ENCODE data around the gene DHRS4.

Gene DHRS4

DNA sequence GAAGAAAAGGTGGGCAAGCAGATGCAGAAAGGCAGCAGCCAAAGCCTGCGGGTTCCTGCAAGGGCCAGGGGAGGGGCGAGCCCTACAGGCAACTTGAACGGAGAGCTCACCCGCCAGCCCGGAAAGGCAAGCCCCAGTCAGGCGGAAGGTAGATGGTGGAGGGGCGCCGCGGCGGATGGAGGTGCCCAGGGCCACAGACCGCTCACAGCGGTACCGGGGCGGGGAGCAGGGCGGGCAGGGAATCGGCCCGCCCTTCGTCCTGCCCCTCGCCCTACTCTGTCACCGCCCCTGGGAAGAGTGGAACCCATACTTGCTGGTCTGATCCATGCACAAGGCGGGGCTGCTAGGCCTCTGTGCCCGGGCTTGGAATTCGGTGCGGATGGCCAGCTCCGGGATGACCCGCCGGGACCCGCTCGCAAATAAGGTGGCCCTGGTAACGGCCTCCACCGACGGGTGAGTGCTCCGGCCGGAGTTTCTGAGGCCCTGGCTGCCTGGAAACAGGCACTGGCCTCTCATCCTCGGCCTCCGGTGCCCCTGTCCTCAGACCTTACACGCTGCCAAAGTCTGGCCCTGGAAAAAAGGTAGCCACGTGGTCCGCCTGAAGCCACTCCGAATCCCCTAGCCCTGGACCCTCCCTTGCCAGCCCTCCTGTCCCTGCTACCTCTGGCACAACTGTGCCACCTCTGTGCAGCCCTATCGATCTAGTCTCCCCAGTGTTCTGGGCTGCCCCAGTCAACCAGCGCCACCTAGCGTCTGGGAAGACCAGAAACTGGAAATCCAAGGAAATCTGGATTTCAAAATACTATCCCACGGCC lies at the start of gene DHRS4:
TSS of gene DHRS4 (plus strand) at position 307 of the 815 bp plus-strand sequence. CDS start at position 326, 19 bp downstream.
- peak in 57 of 58 donors; percentile 43 to 92 (median 80) for DNase-seq

DNA sequence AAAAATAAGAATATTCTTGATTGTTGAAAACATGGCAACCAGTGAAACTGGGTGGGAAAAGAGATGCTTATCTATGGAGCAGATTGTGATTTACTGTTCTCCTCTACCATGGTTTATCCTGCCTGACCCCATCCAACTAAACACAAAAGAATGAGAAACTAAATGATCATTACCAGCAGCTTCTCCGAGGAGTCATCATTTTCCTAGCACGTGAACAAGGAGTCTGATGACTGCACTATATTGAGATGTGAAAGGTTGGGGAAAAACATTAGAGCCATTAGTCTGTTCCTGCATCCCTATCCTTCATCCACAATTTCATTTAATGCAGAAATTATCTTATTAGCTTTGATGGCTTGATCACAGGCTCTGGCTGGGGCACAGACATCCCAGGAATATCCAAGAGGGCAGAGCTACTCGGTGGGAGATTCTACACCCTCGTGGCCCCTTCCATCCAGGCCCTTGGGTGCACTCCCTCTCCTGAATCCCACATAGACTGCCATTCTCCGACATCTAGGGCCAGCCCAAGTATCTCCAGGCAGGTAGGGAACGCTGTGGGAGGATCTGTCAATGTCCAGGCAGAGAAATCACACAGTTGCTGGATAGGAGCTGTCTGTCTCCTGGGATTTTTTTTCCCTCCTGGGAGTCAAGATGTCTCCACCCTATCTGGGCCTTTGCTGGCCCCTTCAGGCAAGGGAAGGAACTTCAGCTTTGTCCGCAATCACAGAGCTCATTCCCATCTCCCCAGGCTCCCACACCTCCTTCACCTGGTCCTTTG lies 43.3 kb upstream of the DHRS4 start:
- peak in 2 of 58 donors; percentile 4 to 8 for DNase-seq

DNA sequence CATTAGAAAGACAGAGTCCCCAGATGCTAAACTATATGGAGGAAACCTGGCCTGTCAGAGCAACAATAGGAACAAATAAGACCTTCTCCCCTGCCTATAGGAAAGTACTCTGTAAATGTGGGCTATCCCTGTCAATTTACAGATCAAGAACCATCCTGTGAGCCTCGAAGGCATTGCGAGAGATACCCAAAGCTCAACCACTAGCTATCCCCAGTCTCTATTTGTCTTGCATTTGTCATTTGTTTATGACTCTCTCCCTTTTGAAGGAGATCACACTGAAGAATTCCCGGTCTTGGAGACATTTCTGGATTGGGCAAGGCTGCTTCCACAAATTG lies 42.7 kb upstream of the DHRS4 start:
- no peak for DNase-seq

DNA sequence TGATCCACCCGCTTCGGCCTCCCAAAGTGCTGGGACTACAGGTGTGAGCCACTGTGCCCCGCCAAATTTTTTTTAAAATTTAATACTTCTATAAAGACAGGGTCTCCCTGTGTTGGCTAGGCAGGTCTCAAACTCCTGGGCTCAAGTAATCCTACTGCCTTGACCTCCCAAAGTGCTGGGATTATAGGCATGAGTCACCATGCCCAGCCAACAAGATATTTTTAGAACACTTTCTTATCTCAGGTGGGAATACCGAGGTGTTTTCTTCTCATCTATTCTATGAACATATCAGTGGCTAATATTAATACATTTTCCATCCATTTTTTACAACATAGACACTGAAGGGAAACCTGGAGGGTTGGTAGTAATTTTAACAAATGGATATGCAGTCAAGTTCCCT lies 38.0 kb upstream of the DHRS4 start:
- no peak for DNase-seq

DNA sequence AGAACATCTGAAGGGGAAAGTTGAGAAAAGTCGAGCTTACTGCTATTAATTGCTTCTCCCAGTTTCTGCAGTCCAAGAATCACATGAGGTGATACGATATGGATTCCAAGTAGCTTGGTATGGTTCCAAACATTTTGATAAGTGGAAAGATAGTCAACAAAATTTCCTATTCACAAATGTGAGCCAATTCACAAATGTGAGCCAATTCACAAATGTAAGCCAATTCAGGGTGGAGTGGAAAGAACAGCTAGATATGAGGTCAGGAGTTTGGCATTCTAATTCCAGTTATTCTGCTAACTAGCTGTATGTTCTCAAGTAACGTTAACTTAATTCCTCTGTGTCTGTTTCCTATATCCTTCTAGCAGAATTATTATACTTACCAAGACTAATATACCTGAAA lies 37.6 kb upstream of the DHRS4 start:
- DNase-seq, result no peak

DNA sequence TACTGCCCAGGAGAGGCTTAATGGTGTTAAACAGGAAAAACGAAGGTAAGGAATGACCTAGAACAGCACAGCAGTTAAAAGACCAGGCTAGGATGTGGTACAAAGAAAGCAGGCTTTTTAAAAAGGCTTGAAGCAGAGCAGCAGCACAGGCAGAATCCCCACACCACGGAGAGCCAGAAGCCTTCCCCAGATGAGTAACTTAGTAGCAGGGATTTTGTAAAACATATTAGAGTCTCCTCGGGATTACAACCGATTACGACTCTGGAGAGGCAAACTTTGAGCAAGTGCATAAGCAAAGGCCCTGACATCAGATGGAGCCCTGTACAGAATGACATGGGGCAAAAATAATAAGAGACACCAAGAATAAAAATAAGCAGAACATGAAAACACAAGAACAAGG lies 37.1 kb upstream of the DHRS4 start:
- no peak for DNase-seq

DNA sequence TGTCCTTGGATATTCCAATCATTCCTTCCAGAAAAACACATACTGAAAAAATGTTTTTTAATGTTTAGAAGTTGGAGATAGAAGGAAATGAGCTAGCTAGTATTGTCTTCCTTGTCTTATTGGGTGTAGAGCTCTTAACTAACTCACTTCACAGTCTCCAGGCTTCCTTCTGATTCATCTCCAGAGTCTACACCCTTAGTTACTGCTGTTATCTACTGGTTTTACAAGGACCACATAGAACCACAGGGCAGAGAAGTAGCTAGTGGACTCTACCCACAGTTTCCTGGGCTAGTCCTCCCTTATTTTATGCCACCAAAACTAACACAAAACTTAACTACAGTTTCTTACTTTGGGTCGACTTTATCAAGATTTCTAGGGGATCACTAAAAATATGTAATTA lies 31.0 kb upstream of the DHRS4 start:
- DNase-seq, result no peak

DNA sequence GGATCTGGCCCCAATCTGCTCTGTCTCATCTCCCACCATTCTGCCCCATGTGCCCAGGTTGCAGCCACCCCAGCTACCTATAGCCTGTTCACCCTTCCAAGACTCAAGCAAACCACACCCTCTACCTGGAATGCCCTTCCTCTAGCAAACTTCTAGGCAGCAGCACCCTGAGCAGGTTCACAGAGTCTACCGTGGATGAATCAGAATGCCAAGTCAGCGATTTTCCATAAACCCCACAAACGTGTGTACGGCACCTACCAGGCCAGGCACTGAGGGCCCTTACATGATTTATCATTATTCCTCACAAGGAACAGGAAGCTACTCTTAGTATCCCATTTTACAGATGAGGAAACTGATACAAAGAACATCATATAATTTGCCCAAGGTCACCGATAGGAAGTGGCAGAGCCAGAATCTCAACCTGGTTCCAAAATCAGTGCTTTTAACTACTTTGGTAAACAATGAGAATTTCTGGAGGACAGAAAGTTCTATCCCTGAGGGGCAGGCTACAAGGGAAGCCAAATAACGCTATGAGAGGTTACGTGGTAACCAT lies 28.0 kb upstream of the DHRS4 start:
- no peak for DNase-seq

DNA sequence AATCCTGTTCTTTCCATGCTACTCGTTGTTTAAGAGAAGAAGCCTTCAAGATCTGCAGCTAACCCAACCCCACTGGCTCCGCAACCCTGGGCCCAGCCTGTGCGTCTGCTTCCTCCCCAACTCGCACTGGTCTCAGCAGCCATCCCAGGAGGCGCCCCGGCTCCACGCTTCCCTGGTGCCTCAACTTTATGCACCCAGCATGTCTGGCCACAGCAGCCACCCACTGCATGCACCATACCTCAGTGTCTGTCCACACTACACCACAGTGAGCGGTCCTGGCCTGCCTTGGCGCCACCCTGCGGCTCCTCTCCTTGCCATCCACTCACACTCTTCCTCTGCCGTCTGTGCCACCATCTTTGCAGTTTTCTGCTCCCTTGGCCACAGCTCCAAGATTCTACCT lies 27.0 kb upstream of the DHRS4 start:
- no peak for DNase-seq

DNA sequence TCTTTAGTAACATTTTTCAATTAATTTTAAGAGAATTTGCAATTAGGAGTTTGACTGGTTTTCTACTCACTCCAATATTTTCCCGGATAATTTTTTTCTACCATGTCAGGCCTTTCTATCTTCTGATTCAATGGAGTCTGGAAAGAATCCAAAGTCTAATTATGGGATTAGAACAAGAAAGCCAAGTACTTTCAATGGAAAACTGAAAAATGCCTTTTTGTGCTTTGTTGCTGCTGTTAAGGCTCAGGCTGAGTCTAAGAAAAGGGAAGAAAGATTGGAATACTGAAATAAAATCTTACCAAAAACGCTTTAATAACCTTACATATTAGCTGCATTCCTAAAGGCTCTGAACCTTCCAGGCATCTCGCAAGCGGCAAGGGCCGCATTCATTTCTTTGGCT lies 24.4 kb upstream of the DHRS4 start:
- DNase-seq, result peak in 1 of 58 donors; percentile 10

DNA sequence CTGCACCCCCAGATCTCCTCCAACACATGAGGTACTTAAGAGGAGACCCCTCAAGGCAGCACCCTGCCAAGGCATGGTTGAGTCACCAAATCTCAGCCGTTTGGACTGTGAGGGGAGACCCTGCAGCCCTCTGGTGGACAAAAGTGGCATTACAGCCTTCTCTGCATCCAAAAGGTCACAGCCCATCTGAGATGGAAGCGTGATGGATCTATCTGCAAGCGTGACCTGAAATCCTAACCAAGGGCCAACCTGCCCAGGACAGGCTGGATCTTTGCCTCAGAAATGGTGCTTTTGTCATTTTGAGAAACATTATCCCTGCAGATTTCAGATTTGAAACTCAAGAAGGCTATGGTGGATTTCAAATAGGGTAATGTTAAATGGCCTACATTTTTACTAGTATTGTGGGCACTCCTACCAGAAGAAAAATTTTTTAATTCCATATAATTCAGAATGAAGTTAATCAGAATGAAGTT lies 23.7 kb upstream of the DHRS4 start:
- DNase-seq, result peak in 54 of 58 donors; percentile 14 to 90 (median 55)

DNA sequence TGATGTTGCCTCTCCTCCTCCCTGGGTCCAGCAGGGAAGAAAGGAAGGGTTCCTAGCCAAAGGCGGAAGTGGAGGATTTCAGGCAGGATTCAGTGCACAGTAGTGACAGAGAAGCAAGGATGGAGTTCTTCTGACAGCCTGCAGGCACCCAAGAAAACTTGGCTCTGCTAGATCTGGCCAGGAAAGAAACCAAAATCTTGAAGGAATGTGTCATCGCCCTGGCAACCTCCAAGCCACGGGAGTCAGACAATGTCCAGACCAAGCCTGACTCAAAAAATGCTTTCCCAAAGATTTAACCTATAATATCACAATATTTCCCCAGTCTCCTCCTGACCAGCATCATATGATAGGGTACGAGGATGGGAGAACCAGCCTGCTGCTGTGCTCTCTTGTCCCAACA lies 22.8 kb upstream of the DHRS4 start:
- DNase-seq, result peak in 2 of 58 donors; percentile 22 to 27

DNA sequence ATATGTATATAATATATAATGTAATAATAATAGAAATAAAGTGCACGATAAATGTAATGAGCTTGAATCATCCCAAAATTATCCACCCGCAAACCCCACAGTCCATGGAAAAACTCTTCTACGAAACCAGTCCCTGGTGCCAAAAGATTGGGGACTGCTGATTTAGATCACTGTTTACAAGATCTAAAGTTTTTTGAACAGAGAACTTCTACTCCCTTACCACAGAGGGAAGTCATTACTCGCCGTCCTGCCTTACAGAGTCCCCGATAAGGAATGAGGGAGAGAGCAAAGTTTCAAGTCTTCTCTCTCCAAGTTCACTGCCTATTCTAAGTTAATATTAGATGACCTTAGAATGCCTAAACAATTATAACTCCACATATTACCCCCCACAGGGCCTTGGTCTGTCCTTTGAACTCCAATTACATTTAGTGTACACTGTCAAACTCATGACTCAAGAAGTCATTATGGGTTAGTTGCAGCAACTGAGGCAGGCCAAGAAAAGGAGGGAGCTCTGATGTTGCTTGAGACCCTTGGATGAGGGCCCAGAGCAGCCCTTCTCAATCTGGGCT lies 21.8 kb upstream of the DHRS4 start:
- no peak for DNase-seq

DNA sequence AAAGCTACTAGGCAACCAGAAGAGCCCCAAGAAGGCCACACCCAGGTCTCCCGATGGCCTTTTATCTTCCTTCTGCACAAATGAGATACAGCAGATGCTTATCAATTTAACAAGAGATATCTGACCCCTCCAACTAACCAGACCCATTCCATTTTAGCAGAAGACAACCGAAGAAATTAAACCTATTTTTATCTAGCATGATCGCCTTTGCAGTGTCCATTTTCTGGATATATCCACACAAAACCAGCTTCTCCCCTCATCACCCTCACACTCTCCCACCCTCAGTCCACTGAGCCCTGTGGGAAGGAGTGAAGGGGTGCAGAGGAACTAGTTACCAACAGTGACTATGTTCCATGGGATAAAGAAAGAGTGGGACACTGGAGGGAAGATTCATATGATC lies 20.9 kb upstream of the DHRS4 start:
- DNase-seq, result no peak

DNA sequence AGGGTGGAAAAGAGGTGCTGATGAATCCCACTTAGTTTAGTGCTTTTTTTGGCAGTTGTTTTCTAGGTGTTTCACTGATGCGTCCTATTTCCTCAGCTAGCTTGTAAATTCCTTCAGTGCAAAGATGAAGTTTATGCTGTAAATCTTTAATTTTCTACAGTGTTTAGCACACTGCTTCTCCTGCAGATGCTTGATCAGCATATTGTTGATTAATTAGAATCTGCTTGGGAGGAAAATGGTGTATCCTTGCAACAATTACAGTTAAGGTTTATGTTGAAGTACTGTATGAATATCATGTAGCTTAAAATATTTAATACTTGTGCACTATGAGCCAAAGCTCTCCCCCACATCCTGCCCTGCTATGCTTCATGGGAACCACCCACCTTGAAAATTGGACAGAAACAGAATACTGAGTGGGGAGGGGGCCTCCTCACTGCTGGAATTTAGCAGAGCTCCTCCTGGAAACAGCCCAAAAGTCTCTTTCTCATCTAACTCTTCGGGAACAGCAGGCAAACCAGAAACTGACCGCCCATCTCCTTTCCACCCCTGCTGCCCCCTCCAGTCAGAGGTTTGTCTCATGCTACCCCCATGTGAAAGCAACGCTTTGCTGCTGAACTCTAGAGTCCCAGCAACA lies 20.3 kb upstream of the DHRS4 start:
- DNase-seq, result peak in 1 of 58 donors; percentile 18

DNA sequence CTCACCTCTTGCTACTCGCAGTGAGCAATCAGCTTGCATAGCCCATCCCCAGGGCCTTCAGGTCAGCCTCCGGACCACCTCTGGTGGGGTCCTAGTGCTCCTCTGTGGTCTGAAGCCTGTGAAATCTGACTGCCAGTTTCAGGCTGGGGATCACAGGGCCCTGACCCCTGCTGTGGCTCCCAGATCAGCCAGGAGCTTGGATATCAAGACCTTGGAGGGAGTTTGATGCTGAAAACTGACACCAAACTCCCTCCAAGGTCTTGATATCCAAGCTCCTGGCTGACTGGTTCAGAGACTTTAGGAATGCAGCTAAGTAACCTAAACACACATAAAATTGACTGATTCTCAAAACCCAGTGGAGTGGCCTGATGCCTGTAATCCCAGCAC lies 19.8 kb upstream of the DHRS4 start:
- DNase-seq, result no peak

DNA sequence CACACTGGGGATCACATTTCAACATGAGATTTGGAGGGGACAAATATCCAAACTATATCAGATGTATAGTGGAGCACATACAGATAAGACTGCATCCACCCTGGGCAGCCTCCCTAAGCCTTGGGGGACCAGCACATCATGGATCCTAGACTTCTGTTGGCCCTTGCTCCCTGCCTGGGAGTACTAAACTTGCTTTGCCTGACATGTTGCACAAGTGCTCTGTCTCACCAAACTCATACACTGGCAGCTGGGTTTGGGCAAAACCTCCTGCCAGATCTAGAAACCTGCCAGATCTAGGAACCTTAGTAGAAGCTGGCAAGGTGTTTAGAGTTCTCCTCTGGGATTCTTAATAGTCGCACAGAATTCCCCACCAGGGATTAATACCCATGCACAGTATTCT lies 18.4 kb upstream of the DHRS4 start:
- no peak for DNase-seq

DNA sequence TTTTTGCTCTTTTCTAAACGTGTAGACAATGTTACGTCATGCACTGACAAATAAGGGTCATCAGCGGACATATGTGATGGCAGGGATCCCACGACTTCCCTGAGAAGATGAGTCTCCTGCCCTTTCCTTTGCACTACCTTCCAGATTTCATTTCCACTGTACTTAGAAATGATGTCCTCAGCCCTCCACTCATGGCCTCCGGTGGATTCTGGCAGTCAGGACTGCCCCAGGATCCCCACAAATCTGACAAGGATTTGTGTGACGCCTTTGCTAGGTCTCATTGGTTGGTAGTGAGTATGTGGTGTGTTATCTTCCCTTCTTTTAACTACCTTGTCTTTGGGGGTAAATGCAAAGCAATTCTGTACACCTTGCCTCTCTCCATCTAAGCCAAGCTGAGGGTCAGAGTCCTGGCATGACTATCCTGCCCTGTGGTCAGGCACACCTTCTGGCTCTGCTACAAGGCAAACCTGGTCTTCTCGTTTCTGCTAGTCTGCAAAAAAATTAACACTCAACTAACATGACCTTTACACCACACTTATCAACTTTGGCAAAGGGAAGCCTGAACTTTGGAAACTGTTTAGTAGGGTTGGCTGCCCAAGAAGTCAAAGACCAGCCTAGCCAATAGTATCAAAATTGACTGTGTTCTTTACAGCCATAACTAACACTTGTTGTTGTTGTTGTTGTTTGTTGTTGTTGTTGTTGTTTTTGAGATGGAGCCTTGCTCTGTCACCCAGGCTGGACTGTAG lies 17.3 kb upstream of the DHRS4 start:
- no peak for DNase-seq

DNA sequence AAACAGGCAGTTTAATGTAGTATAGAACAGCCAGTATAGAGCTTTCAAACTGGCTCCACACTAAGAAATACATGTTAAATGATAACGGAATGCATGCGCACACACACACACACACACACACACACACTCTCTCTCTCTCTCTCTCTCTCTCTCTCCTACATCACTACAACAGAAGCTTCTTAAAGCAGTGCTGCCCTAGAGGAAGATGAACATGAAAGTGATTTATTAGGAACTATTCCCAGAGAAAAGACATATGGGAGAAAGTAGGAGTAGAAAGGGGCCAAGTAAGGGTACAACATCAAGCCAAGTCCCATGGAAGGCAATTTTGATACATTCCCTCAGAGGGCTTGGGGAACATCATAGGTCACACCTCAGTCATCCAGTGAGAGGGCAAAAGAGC lies 16.4 kb upstream of the DHRS4 start:
- no peak for DNase-seq

DNA sequence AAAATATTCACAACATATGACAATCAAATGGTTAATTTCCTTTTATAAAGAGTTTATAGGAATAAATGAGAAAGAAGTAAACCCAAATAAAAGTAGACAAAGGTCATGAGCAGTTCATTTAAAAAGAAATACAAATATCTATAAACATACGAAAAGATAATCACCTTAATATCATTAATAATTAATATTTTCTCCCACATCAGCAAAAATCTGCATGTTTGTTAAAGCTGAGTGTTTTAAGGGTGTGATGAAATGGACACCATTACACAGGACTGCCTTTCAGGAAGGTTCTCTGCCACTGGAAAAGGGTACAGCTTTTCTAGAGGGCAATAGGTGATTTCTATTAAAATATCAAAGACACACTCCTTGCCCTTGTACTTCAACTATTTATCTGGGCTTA lies 14.7 kb upstream of the DHRS4 start:
- DNase-seq, result no peak
